Right lobe of liver (tissue), 4 donors: ENCODE results near the gene ARHGEF7.

Experiments
- POLR2A ChIP-seq: fragments of 450-650 bp; IDR thresholded peaks from one replicate; pipeline ENCODE4 v1.6.1; 2017; ENCODE audit warnings: antibody characterized with exemption, mild to moderate bottlenecking
- TF ChIP-seq, protein P1 (sequence below), 4 donors: fragments of 200-600 bp in 3 of 4; fragments of 450-650 bp in 1 of 4; IDR thresholded peaks; one replicate each; pipeline versions ENCODE4 v1.5.1 to v1.8.0; 2016 to 2022; ENCODE audit warnings: antibody characterized with exemption in 4 of 4, mild to moderate bottlenecking in 2 of 4
- donor health status: DM: no; HTN: no; CAD: no.
- donor health status: DM: no; HTN: no; CAD: no.
- donor health status: DM: no; HTN: yes; CAD: no.

DNA sequence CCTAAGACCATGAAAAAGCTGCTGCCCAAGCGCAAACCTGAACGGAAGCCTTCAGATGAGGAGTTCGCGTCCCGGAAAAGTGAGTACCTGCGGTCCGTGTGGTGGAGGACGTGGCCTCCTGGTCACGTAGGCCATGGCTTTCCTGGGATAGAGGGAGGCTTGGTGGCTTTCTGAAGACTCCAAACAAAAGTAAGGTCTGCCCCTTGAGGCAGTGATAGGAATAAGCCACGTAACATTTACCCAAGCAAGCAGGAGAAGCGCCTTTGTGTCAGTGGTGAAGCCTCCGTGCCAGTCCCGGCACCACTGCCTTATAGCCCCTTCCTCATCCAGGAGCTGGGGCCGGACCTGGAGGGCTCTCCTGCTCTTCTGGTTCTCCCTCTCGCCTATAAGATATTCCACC, 171.1 kb downstream of the ARHGEF7 start:
- TF ChIP-seq, protein P1, sequence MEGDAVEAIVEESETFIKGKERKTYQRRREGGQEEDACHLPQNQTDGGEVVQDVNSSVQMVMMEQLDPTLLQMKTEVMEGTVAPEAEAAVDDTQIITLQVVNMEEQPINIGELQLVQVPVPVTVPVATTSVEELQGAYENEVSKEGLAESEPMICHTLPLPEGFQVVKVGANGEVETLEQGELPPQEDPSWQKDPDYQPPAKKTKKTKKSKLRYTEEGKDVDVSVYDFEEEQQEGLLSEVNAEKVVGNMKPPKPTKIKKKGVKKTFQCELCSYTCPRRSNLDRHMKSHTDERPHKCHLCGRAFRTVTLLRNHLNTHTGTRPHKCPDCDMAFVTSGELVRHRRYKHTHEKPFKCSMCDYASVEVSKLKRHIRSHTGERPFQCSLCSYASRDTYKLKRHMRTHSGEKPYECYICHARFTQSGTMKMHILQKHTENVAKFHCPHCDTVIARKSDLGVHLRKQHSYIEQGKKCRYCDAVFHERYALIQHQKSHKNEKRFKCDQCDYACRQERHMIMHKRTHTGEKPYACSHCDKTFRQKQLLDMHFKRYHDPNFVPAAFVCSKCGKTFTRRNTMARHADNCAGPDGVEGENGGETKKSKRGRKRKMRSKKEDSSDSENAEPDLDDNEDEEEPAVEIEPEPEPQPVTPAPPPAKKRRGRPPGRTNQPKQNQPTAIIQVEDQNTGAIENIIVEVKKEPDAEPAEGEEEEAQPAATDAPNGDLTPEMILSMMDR (IDR thresholded peaks at IDR 0.05) = no peak
- TF ChIP-seq POLR2A = no peak
